GM10248 (cell line): ENCODE data around the gene PGR.

ENCODE experiments used
- CTCF ChIA-PET: fragments of 300-600 bp; sonication (Branson Sonifier 250); formaldehyde crosslinking; extraction: SDS; loops from one replicate; lab custom pipeline; 2021; ENCODE audit warnings: antibody characterized with exemption; lab: Yijun Ruan, JAX
- POLR2A ChIA-PET: fragments of 350-650 bp; sonication (Branson Sonifier 250); formaldehyde crosslinking; extraction: SDS; loops from one replicate; lab custom pipeline; 2020; ENCODE audit warnings: antibody characterized with exemption; lab: Yijun Ruan, JAX
- DNase-seq: peaks from one replicate; pipeline ENCODE4 v3.0.0; 2012; ENCODE audit errors: extremely low spot score
- CTCF ChIP-seq: IDR thresholded peaks from 2 replicates; pipeline ENCODE4 v1.5.1; 2012; ENCODE audit warnings: mild to moderate bottlenecking, low read depth; ENCODE audit errors: extremely low read depth, missing control alignments, control extremely low read depth

Gene PGR

GRCh38 chr11:101083335-101083734, 46.3 kb downstream of the PGR start:
- ChIA-PET POLR2A (no interaction called here), CTCF (no interaction called here)
- no peak for TF ChIP-seq CTCF
- DNase-seq, result no peak

GRCh38 chr11:101082813-101083212, 46.8 kb downstream of the PGR start:
- CTCF ChIA-PET, result no interaction called here
- POLR2A ChIA-PET, result no interaction called here
- TF ChIP-seq CTCF, result no peak
- DNase-seq, result no peak

- CTCF ChIA-PET, result interaction anchor here (0.7 to 1.5 kb wide), 2 partner anchors 10 to 13 kb away, joined by 3 read pairs; no protein-coding TSS in a partner anchor
These were observed 65.9 kb downstream of the PGR start for GRCh38 chr11:101063706-101064105.

GRCh38 chr11:101061606-101062005, 68.0 kb downstream of the PGR start:
- POLR2A ChIA-PET, result no interaction called here
- DNase-seq, result no peak

More at GRCh38 chr11:101063706-101064105, 65.9 kb downstream of the PGR start:
- POLR2A ChIA-PET, result no interaction called here
- TF ChIP-seq CTCF, result no peak
- DNase-seq, result no peak

GRCh38 chr11:101059331-101059730, 70.3 kb downstream of the PGR start:
- ChIA-PET POLR2A (no interaction called here), CTCF (no interaction called here)
- no peak for DNase-seq
- TF ChIP-seq CTCF, result no peak

More at GRCh38 chr11:101061606-101062005, 68.0 kb downstream of the PGR start:
- CTCF ChIA-PET, result no interaction called here
- no peak for TF ChIP-seq CTCF

GRCh38 chr11:101053492-101053891, 76.1 kb downstream of the PGR start:
- POLR2A ChIA-PET, result no interaction called here
- CTCF ChIA-PET, result interaction anchor here (0.7 kb wide), 1 partner anchor 744 kb away, joined by 3 read pairs; no protein-coding TSS in a partner anchor
- TF ChIP-seq CTCF, result no peak
- DNase-seq, result no peak
